GM21619 (cell line): ENCODE measurements around the gene YAF2.
"Not testable (repeated sequence)": the region's sequence is repeated elsewhere in the genome, so short reads cannot be mapped to it uniquely, and the experiment has no call there.

Experiments used
- ATAC-seq: cut with Tn5 transposase; IDR thresholded peaks from one replicate; pipeline ENCODE4 v1.9.1; 2021; ENCODE audit not compliant: unreplicated experiment

Gene YAF2

DNA sequence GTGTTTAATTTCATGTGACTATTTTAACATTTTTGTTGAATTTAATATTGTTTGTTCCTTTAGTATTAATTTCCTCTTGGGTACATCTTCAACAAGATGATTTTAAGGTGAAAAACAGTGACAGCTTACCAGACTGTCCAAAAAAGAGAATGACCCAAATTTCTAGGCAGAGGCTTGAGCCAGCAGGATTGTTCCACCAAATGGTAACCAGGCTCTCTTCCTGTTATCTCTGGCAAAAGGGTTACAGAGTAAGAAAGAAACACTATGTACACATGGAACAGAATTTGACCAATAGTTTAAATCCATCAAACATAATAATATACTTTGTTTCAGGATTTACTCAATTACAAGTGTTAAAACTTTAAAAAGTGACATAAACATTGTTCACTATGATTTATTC is 39.0 kb downstream of the YAF2 start:
- ATAC-seq = no peak

DNA sequence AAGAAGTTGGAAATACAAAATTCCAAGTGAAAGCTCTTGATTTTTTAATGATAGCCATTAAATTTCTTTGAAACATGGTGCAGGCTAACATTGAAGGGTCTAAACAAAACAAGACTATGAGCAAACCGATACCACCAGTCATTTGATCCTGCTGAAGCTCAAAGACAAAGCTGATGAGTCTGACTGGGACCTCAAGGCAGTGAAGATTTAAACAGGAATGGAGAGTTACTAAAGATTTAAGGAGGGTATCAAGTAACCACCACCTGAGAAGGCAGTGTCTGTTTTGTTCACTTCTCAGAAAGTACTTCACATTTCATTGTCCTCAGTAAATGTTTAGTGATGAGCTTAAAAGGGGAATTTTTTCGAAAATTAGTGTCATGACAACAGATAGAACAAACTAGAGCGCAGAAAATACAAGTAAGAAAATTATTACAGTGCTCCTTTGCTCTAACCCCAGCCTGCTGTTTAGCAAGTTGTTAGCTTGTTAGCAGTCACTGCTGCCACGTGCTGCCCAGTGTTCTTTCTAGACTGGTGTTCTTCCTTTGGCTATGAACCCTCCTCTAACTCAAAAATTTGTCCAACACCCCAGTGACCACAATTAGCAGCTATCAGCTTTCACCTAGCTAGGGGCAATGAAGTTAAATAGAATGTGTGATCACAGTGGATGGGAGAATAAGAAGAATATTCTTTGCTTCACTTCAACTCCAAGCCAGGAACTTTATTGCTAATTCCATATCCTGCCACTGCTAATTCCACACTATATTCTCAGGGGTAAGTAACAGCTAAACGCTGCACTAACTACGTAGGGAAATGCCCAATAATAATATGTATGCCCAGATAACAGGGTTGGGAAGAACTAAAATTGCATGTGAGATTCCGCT is 41.1 kb downstream of the YAF2 start:
- no peak for ATAC-seq

DNA sequence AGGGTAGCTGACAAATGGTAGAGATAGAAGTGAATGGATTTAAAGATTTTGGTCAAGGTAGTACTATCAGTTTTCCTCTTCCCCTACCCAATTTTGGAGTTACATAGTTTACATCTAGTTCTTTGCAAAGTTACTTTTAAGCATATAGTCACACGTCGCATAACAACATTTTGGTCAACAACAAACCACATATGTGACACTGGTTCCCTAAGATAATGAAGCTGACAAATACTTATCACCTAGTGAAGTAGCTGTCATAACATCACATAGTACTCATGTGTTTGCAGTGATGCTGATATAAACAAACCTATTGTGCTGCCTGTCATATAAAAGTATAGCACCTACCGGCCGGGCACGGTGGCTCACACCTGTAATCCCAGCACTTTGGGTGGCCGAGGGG is 45.4 kb downstream of the YAF2 start:
- no peak for ATAC-seq

DNA sequence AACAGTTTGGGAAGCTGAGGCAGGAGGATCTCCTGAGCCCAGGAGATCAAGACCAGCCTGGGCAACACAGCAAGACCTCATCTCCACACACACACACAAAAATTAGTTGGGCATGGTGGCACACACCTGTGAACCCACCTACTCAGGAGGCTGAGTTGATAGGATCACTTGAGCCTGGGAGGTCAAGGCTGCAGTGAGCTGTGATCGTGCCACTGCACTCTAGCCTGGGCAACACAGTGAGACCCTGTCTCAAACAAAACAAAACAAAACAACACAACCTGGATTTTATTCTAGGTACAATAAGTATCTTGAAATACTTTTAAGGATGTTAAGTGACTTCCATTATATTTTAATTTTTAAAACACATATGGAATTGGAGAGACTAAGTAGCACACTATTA is 45.8 kb downstream of the YAF2 start:
- ATAC-seq = no peak

DNA sequence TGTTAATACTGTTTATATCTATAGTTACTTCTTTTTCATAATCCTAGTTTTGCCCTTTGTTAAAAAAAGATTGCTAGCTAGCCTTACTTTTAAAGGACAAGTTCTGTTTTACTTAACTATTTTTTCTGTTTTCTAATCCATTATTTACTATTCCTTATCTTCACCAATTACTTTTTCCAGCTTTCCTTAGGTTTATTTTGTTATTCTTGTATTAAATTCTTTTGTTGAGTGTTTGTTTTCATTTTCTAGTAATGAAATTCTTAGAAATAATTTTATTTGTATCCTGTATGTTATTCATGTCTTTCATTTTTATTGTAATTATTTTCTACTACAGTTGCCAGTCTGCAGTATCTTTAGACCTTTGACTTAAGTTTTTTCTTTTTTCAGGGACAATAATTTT is 47.7 kb downstream of the YAF2 start:
- no peak for ATAC-seq

DNA sequence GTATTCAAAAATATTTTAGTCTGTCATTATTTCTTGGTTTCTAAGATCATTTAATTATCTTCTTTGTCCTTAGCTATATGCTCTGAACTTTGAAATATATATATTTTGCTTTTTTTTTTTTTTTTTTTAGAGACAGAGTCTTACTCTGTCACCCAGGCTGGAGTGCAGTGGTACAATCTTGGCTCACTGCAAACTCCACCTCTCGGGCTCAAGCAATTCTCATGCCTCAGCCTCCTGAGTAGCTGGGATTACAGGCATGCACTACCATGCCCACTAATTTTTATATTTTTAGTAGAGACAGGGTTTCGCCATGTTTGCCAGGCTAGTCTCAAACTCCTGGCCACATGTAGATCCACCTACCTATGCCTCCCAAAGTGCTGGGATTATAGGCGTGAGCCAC is 49.8 kb downstream of the YAF2 start:
- not testable (repeated sequence) for ATAC-seq

DNA sequence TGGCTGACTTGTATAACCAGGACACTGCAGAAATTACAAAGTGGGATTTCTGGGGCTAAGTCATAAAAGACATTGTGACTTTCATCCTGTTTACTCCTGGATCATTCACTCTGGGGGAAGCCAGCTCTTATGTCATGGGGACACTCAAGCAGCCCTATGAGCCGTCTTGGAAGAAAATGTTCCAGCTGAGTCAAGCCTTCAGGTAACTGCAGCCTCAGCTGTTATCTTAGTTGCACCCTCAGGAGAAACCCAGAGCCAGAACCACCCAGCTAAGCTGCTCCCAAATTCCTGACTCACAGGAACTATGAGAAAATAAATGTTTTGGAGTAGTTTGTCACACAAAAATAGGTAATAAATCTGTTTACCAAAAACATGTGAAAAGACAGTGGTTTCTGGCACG is 50.2 kb downstream of the YAF2 start:
- no peak for ATAC-seq

DNA sequence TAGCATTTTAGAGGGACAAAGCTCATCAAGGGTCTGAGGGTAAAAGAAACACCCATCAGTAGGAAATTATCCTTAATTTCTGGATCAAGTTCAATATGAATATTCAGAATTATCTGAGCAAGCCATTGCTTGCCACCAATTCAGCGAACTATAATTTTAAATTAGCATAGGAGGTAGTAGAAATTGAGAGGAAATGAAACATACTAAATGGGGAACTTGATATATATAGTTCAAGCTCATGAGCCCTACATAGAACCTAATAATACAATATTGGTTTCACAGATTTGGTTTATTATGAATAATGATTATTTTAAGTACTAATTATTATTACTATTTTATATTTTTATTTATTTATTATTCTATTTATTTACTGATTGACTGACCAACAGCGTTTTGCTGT is 51.3 kb downstream of the YAF2 start:
- ATAC-seq = no peak

DNA sequence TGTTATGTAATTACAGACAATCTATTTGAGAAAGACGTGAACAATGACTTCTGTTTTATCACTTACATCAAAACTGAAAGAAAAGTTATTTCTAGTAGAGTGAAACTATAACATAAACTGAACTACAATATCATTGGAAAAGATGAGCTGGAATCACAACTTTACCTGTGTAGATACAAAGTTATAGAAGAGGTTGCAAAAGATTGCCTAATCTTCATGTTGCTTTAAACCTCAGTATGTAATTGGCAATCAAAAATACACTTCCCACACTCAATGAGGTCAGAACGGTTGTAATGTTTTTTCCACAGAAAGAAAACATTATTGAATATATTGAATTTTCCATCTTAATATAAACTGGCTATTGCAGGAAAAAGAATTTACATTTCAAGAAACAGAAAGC is 55.7 kb downstream of the YAF2 start:
- no peak for ATAC-seq

DNA sequence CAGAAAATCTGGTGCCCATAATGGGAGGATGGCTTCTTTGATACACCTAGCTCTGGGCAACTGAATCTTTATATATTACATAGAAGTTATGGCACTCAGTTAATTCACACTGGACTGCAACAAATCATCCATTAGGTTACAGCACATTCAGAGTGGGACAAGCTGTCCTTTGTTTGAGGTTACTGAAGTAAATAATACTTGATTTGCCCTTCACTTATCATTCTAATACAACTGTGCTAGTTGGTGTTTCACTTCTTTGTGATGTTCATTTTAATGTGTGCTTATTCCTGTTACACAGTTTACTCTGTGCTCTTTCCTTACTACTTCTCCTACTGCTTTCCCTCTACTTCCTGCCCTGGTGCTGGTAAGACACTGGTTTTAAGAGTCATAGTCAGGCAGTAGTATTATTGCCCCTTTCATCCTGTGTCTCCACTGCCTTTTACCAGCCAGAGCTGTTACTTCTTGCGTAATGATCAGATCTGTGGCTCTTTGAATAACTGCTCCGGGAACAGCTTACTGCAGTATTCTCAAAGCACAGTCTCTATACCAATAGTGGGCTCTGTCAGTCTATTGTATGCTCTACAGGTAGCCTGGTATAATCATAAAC is 57.0 kb downstream of the YAF2 start:
- no peak for ATAC-seq

DNA sequence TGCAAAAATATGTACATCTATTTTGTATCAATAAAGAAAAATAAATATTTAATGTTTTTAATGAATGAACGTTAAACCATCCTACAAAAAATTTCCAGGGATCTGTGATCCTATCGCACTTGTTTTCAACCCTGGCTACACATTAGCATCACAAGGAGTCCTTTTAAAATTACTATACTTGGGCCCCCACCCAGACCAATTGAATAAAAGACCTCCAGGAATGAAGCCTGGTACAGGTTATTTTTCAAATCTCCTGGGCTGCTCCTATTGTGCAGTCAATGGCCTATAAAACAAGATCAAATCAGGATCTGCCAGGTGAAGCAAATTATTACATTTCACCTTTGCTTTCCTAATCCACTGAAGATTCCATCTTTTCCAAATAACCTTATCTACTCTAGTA is 59.9 kb downstream of the YAF2 start:
- no peak for ATAC-seq

DNA sequence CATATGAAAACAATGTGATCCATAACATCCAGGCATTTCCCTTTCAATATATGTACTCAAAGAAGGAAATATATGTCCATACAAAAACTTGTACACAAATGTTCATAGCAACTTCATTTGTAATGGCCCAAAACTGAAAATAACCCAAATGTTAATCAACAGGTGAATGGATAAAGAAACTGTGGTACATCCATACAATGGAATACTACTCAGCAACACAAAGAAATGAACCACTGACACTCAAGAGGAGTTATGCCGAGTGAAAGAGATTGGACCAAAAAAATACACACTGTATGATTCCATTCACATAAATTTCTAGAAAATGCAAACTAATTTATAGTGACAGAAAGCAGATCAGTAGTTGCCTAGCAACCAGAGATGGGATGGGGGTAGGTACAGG is 63.1 kb downstream of the YAF2 start:
- no peak for ATAC-seq

DNA sequence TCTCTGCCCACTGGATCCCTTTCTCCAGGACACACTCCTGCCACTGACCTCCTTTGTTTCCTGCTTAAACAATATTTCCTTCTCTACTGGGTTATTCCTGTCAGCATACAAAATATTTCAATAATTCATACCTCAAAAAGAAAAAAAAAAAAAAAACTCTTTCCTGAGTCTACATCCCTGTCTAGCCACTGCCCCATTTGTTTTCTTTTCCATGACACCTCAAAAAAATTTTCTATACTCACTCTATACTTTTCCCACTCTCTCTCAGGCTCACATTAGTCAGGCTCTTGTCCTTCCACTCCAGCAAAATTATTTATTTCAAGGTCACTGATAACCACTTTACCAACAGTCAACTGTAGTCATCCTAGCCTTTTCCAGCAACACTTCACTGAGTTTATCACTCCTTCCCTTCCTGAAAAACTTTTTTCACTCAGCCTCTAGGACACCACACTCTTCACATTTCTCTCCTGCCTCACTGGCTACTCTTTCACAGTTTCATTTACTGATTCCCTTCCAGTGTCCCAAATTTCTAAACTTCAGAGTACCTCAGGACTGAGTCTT is 64.0 kb downstream of the YAF2 start:
- ATAC-seq = no peak

DNA sequence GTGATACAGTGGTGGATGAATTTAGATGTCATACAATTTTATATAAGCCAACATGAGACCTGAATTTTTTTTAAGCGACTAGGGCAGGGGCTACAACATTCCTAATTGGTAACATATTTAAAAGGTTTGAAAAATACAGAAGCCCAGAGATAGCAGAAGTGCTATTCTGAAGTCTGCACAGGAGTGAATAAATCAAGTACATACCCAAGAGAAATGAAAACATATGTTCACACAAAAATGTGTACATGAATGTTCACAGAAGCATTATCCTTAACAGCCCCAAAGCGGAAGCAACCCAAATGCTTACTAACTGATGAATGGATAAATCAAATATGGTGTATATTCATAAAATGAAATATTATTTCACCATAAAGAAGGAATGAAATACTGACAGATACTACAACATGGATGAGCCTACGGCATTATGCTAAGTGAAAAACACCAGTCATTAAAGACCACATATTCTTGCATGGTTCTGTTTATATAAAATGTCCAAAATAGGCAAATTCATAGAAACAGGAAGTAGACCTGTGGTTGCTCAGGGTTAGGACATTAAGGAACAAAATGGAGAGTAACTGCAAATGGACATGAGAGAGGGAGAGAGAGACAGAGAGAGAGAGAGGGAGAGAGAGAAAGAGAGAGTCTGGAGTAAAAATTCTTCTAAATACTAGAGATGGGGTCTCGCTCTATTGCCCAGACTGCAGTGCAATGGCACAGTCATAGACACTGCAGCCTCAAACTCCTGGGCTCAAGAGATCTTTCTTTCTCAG is 65.4 kb downstream of the YAF2 start:
- no peak for ATAC-seq

DNA sequence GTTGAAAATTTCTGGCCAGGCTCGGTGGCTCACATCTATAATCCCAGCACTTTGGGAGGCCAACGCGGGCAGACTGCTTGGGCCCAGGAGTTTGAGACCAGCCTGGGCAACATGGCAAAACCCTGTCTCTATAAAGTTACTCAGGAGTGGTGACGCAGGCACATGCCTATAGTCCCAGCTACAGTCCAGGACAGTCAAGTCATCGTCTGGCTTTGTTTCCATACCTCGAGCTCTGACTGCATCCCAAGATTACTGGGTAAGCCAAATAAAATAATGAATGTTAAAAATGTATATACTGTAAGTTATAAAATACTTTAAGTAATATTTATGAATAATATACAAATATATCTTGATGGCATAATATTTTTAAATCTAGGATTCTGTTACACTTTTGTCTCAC is 70.3 kb downstream of the YAF2 start:
- ATAC-seq = no peak

DNA sequence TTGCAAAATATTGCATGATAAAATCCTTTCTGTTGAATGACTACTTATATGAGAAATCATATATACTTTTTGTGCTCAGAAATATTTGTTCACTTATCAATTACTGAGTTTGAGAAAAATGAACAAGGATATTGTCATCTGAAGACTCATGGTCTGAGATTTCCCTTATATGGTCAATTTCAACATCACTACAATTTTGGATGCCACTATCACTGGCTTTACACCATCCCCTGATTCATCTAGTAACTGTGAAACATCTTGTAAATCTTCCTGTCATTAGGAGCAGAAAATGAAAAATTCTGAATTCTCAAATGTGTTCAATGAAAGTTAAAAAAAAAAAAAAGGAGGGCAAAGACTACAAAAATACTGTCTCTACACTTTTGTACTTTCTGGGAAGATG is 71.5 kb downstream of the YAF2 start:
- no peak for ATAC-seq

DNA sequence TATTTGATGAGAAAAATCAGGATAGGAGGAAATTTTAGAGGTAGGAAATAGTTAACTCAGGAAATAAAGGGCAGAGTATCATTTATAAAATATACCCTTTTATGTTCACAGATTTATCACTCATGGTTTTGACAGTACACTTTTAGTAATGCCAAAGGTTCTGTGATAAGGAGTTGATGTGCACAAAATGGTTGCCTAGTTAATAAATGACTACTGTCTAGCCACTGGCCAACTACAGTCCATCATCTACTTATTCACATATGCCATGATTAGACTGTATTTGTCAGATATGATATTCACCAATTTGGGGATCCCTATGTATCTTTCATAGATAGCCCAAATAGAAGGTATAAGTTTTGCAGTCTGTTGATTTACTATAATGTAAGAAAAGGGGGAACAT is 74.1 kb downstream of the YAF2 start:
- ATAC-seq = no peak

DNA sequence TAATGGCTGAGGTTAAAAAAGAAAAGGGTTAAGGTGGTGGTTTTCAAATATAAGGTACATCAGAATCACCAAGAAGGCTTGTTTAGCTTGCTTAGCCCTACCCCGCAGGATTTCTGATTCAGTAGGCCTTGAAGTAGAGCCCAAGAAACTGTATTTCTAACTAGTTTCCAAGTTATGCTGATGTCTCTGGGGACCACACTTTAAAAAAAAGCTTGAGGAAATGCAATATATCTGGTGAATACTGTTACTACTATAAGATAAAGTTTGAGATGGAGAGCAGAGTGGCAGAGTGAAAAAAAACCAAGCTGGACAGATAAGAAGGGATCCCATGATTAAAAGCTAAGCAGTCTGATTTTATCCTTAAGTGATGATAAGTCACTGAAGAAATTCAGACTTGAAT is 75.1 kb downstream of the YAF2 start:
- no peak for ATAC-seq

DNA sequence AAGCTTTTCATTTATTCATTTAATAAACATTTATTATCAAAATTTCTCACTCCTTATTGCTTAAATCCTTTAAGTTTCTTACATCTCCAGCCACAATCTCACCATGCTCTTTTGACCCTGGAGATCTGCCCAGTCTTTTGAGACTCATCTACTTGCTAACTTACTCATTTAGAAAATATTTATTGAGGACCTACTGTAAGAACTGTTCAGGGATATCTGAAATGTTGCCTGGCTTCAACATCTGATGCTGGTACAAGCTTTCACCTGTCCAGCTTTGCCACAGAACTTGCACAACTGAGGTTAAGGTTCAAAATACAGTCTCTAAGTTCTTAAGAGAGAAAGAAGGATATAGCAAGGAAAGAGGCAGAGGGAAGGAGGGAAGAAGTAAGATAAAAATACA is 75.9 kb downstream of the YAF2 start:
- no peak for ATAC-seq

DNA sequence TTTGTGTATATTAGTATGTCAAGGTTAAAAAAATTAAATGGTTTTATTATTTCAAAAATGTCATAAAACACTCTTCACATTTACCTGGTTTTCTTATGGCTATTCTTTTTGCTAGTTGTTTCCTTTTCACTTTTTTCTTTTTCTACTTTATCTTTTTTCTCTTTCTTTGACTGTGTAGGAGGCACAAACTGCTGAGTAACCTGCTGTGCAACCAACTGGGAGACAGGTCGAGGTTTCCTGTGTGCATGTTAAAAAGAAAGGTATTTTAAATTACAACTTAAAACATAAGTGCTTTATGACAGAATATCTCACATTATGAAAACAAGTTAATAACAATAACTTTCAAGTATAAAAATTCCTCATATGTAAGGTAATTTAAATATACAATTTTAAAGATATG is 76.5 kb downstream of the YAF2 start:
- ATAC-seq = no peak

DNA sequence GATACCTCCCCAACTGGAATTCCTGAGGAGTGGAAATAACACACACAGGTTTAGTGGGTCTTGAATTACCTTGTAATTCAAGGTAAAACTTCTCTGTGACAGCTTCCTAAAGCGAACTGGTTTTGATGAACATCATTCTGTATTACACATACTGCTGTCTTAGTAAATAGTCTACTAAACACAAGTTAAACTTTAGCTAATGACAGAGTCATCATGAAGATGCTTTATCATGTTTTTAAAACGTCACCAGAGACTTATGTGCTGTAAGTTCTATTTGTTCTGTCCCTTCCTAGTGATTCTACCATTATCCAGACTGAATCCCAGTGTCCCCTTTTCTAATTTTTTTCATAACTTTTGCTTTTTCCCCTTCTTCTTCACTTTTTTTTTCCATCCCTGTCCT is 81.8 kb downstream of the YAF2 start:
- no peak for ATAC-seq
